Amniotic stem cell (primary cell): ENCODE results near the gene ZC3H12A.
A peak's percentile ranks its signal among the peaks of the same experiment; 100 is the strongest.
"Not testable (repeated sequence)": the region's sequence is repeated elsewhere in the genome, so short reads cannot be mapped to it uniquely, and the experiment has no call there.

Source experiments
- DNase-seq: peaks from one replicate; lab custom pipeline; 2025; lab: John Stamatoyannopoulos, UW

Gene ZC3H12A

GRCh38 chr1:37502104-37502503, 27.7 kb downstream of the ZC3H12A start:
- DNase-seq, result no peak

- DNase-seq, result not testable (repeated sequence)
These were observed 28.4 kb downstream of the ZC3H12A start for GRCh38 chr1:37502791-37503190.

- DNase-seq, result no peak
These were observed 32.4 kb downstream of the ZC3H12A start for GRCh38 chr1:37506740-37507139.

GRCh38 chr1:37509181-37509580, 34.8 kb downstream of the ZC3H12A start:
- DNase-seq, result no peak

GRCh38 chr1:37513795-37514349, 39.5 kb downstream of the ZC3H12A start:
- no peak for DNase-seq

GRCh38 chr1:37514350-37515184, 40.2 kb downstream of the ZC3H12A start, which contains the start of gene MEAF6:
MEAF6 (minus strand) TSS chr1:37514766; CDS start chr1:37514746, 20 bp downstream.
- DNase-seq, result peak; percentile 84

GRCh38 chr1:37515185-37516034, 41.0 kb downstream of the ZC3H12A start:
- no peak for DNase-seq

- DNase-seq, result no peak
These were observed 43.2 kb downstream of the ZC3H12A start for GRCh38 chr1:37517569-37517968.

GRCh38 chr1:37518241-37518640, 43.9 kb downstream of the ZC3H12A start:
- DNase-seq, result not testable (repeated sequence)

GRCh38 chr1:37518929-37519328, 44.5 kb downstream of the ZC3H12A start:
- DNase-seq, result not testable (repeated sequence)

- DNase-seq, result no peak
These were observed 45.2 kb downstream of the ZC3H12A start for GRCh38 chr1:37519613-37520012.

GRCh38 chr1:37529888-37530287, 55.5 kb downstream of the ZC3H12A start:
- DNase-seq, result not testable (repeated sequence)

GRCh38 chr1:37532418-37533156, 58.2 kb downstream of the ZC3H12A start:
- DNase-seq, result not testable (repeated sequence)

GRCh38 chr1:37533317-37534093, 59.1 kb downstream of the ZC3H12A start:
- DNase-seq, result no peak
